ENCODE data around the gene MTUS2.

Gene MTUS2

DNA sequence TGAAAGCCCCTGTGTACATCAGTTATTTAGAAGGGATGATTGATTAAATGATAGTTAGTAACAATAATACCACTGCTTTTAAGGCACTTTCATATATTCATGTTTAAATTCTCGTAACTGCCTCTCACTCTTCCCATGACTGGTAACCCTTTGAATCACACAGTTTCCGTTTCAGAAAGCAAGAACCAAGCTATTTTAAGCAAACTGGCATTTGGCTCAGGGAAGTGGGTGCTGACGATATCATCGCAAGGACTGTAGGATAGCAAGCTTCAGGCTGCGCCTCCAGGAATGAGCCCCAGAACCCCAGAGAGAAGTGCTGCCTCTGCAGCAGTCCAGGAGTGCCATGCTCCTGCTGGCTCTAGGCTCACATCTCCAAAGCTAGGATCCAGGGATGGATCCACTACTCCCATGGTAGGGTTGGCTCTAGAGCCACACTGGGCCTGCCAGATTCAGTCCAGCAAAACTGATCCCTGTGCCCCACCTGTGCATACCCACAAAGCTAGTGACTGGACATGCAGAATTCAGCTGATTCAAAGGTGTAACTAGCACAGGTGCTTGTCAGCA lies 461.9 kb downstream of the MTUS2 start:
- no peaks in the 10 kb centered on the region for H3K36me3 ChIP-seq (ENCODE audit: insufficient read depth, low read length)
- H3K79me2 ChIP-seq (ENCODE audit: insufficient read depth, low read length), result no peaks in the 10 kb centered on the region

DNA sequence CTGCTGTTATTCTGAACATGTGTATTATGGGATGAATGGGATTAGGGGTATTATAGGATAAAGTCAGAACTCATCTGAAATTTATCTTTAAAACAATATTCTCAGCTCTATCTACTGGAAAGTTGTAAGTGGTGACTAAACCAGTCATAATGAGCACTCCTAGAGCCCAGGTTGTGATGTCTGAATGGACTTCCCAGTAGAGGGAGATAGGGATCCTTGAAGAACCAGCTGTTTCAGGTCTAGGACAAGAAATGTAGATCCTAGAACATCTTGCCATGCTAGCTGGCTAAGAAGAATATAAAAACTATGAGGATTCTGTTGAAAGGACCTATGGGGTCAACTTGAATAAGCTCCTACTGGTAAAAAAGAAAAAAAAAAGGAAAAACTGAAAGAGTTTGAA lies 464.6 kb downstream of the MTUS2 start:
- Histone ChIP-seq H3K4me3 (ENCODE audit: low read length, poor library complexity, severe bottlenecking) (no peak overlapping the region), H3K79me2 (ENCODE audit: insufficient read depth, low read length) (no peaks in the 10 kb centered on the region)

More for the DNA sequence above, 461.9 kb downstream of the MTUS2 start:
- H3K27me3 ChIP-seq (ENCODE audit: insufficient read depth, low read length, poor library complexity, severe bottlenecking), result peaks cover 3% of the 10 kb centered on the region
- H3K9me2 ChIP-seq (replicated peaks; ENCODE audit: low read depth, low read length), result no peaks in the 10 kb centered on the region
- H3K4me1 ChIP-seq (ENCODE audit: insufficient read depth, low read length, poor library complexity, severe bottlenecking), result no peaks in the 10 kb centered on the region
- TF ChIP-seq EZH2phosphoT487 (IDR thresholded peaks at IDR 0.05; ENCODE audit: borderline replicate concordance), result no peak
- TF ChIP-seq, protein P1, sequence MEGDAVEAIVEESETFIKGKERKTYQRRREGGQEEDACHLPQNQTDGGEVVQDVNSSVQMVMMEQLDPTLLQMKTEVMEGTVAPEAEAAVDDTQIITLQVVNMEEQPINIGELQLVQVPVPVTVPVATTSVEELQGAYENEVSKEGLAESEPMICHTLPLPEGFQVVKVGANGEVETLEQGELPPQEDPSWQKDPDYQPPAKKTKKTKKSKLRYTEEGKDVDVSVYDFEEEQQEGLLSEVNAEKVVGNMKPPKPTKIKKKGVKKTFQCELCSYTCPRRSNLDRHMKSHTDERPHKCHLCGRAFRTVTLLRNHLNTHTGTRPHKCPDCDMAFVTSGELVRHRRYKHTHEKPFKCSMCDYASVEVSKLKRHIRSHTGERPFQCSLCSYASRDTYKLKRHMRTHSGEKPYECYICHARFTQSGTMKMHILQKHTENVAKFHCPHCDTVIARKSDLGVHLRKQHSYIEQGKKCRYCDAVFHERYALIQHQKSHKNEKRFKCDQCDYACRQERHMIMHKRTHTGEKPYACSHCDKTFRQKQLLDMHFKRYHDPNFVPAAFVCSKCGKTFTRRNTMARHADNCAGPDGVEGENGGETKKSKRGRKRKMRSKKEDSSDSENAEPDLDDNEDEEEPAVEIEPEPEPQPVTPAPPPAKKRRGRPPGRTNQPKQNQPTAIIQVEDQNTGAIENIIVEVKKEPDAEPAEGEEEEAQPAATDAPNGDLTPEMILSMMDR (conservative IDR thresholded peaks at IDR 0.05; ENCODE audit: low read length), result no peak
- H2AFZ ChIP-seq (ENCODE audit: low read length), result no peak overlapping the region
- no peaks in the 10 kb centered on the region for H3K9me3 ChIP-seq (ENCODE audit: insufficient read depth, low read depth, low read length)
- no peak overlapping the region for H3K4me3 ChIP-seq (ENCODE audit: low read length, poor library complexity, severe bottlenecking)
- H3K4me2 ChIP-seq (ENCODE audit: low read depth, low read length, poor library complexity, severe bottlenecking), result no peak overlapping the region
- no peaks in the 10 kb centered on the region for H3F3A ChIP-seq (ENCODE audit: low read depth)
- H4K20me1 ChIP-seq (ENCODE audit: insufficient read depth, low read length, poor library complexity, severe bottlenecking), result no peaks in the 10 kb centered on the region
- no peak overlapping the region for H3K9ac ChIP-seq (ENCODE audit: low read depth, low read length, poor library complexity, severe bottlenecking)

DNA sequence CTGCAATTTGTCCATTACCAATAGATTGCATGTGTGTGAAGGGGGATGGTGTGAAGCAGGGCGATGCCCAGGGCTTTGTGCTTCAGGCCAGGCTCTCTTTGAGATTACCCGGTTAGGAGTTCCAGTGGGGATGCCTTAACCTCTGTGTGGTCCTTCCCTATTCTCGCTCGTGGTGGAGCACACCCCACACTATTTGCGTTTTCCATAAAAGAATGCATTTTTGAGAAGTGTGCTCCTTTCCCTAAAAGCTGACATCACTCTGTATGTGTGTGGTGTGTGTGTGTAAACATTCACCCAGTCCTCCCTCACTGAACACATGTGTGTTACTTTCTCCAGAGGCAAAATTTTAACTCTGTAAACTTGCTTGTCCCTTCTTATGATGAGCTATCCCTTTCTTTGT lies 467.1 kb downstream of the MTUS2 start:
- Histone ChIP-seq H3K4me2 (ENCODE audit: low read depth, low read length, poor library complexity, severe bottlenecking) (no peak overlapping the region), H3K79me2 (ENCODE audit: insufficient read depth, low read length) (no peaks in the 10 kb centered on the region), H3K36me3 (ENCODE audit: insufficient read depth, low read length) (no peaks in the 10 kb centered on the region), H2AFZ (ENCODE audit: low read length) (no peak overlapping the region), H4K20me1 (ENCODE audit: insufficient read depth, low read length, poor library complexity, severe bottlenecking) (no peaks in the 10 kb centered on the region), H3K4me1 (ENCODE audit: insufficient read depth, low read length, poor library complexity, severe bottlenecking) (no peaks in the 10 kb centered on the region), H3K27me3 (ENCODE audit: insufficient read depth, low read length, poor library complexity, severe bottlenecking) (no peaks in the 10 kb centered on the region), H3K9me2 (replicated peaks; ENCODE audit: low read depth, low read length) (no peaks in the 10 kb centered on the region), H3F3A (ENCODE audit: low read depth) (no peaks in the 10 kb centered on the region), H3K4me3 (ENCODE audit: low read length, poor library complexity, severe bottlenecking) (no peak overlapping the region), H3K9ac (ENCODE audit: low read depth, low read length, poor library complexity, severe bottlenecking) (no peak overlapping the region), H3K9me3 (ENCODE audit: insufficient read depth, low read depth, low read length) (no peaks in the 10 kb centered on the region)
- TF ChIP-seq, protein P1 (conservative IDR thresholded peaks at IDR 0.05; ENCODE audit: low read length), result no peak

More for the DNA sequence above, 464.6 kb downstream of the MTUS2 start:
- H3K9ac ChIP-seq (ENCODE audit: low read depth, low read length, poor library complexity, severe bottlenecking), result no peak overlapping the region
- no peaks in the 10 kb centered on the region for H3K36me3 ChIP-seq (ENCODE audit: insufficient read depth, low read length)
- H3F3A ChIP-seq (ENCODE audit: low read depth), result no peaks in the 10 kb centered on the region
- no peaks in the 10 kb centered on the region for H3K9me3 ChIP-seq (ENCODE audit: insufficient read depth, low read depth, low read length)
- no peak overlapping the region for H2AFZ ChIP-seq (ENCODE audit: low read length)
- no peaks in the 10 kb centered on the region for H3K4me1 ChIP-seq (ENCODE audit: insufficient read depth, low read length, poor library complexity, severe bottlenecking)
- no peak for TF ChIP-seq EZH2phosphoT487 (IDR thresholded peaks at IDR 0.05; ENCODE audit: borderline replicate concordance)
- TF ChIP-seq, protein P1 (conservative IDR thresholded peaks at IDR 0.05; ENCODE audit: low read length), result no peak
- no peak overlapping the region for H3K4me2 ChIP-seq (ENCODE audit: low read depth, low read length, poor library complexity, severe bottlenecking)
- H3K9me2 ChIP-seq (replicated peaks; ENCODE audit: low read depth, low read length), result no peaks in the 10 kb centered on the region
- H4K20me1 ChIP-seq (ENCODE audit: insufficient read depth, low read length, poor library complexity, severe bottlenecking), result no peaks in the 10 kb centered on the region
- H3K27me3 ChIP-seq (ENCODE audit: insufficient read depth, low read length, poor library complexity, severe bottlenecking), result peaks cover 2% of the 10 kb centered on the region
